Bronchial epithelial cell (primary cell): Measurements from ENCODE around the gene DROSHA. TPM values are rescaled to one million over a fixed set of nuclear protein-coding genes. Genes with fewer than 3 reads are reported as not detected.

Source experiments
- DNase-seq: peaks from one replicate; pipeline ENCODE4 v3.0.0-alpha.2; 2010; ENCODE audit warnings: low read depth
- FAIRE-seq: peaks from 2 replicates; lab custom pipeline; 2011; peaks lifted over from hg19 to GRCh38; lab: Jason Lieb, UNC
- H3K27me3 ChIP-seq: 2 replicates; pipeline ENCODE4 v1.5.1; 2011; ENCODE audit warnings: low read length; ENCODE audit not compliant: control insufficient read depth, insufficient read depth
- H3K36me3 ChIP-seq: 2 replicates; pipeline ENCODE4 v1.5.1; 2011; ENCODE audit warnings: low read length; ENCODE audit not compliant: control insufficient read depth, insufficient read depth
- H3K4me3 ChIP-seq: 2 replicates; pipeline ENCODE4 v1.5.1; 2011; ENCODE audit warnings: mild to moderate bottlenecking, low read depth, low read length, control low read depth
- total RNA-seq: library from RNA; depleted of rRNA; stranded (reverse); fragments of >200 nt; gene quantifications from 2 replicates; pipeline ENCODE4 v1.2.1, GENCODE V29; 2014
- TF ChIP-seq, protein P1 (sequence below): IDR thresholded peaks from 2 replicates; pipeline ENCODE4 v1.5.1; 2011; ENCODE audit warnings: mild to moderate bottlenecking, moderate library complexity, low read length, control low read depth, inconsistent platforms; ENCODE audit not compliant: insufficient read depth, severe bottlenecking

Gene DROSHA
- total RNA-seq, 1 donor from 2014 or later: 30.8 TPM

DNA sequence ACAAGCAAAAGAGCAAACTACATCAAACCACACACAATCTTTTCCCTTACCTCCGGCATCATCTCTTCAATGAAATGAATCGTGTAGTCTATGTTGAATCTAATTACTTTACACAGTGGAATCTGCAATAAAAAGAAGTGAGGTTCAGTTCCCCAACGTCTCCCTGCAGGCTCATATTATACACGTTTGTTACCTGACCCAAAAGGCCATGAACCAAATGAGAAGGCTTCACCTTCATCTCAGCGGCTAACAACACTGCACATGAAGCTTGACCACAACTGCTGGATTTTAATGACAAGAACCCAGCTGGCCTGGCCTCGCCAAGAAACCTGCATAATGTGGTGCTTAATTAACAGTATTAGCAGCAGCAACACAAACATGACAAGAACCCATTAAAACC lies 45.5 kb downstream of the DROSHA start:
- no peak for FAIRE-seq
- DNase-seq: no peak
- Histone ChIP-seq H3K4me3 (no peak overlapping the region), H3K27me3 (no peaks in the 10 kb centered on the region), H3K36me3 (peaks cover 7% of the 10 kb centered on the region)
- TF ChIP-seq, protein P1, sequence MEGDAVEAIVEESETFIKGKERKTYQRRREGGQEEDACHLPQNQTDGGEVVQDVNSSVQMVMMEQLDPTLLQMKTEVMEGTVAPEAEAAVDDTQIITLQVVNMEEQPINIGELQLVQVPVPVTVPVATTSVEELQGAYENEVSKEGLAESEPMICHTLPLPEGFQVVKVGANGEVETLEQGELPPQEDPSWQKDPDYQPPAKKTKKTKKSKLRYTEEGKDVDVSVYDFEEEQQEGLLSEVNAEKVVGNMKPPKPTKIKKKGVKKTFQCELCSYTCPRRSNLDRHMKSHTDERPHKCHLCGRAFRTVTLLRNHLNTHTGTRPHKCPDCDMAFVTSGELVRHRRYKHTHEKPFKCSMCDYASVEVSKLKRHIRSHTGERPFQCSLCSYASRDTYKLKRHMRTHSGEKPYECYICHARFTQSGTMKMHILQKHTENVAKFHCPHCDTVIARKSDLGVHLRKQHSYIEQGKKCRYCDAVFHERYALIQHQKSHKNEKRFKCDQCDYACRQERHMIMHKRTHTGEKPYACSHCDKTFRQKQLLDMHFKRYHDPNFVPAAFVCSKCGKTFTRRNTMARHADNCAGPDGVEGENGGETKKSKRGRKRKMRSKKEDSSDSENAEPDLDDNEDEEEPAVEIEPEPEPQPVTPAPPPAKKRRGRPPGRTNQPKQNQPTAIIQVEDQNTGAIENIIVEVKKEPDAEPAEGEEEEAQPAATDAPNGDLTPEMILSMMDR: no peak

DNA sequence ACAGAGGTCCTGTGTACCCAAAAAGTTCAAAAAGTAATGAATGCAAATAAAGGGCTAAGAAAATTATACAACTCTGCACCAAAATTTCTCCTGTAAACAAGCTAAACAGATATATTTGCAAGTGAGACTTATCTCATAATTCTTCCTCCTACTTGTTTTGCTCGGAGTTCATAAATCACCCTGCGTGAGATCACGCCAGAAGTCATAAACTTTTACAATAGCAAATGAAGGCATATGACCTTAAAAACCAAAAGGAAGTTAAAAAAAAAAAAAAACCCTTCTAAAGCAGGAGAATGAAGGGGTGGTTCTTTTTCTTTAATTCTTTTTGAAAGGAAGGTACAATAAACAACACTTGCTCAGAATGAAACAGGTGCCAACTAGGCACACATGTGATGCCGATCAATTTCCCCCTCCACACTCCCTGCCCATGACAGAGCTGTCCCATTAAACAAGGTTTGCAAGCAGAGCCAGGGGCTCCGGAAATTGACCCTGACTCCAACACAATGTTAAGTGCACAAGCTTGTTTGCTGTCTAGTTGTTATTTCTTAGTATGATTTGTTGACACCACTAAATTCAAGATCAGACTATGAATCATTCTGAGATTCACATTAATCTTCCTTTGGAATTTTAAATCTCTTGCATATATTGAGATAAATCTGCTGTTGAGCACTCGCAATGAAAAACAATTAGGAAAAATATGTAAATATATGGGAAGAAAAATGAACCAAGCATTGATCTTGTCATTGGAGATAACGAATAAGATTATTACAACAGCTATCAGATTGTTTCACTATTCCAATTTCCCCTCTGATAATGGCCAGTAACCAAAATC lies 46.3 kb downstream of the DROSHA start:
- DNase-seq: no peak
- FAIRE-seq: no peak
- Histone ChIP-seq H3K27me3 (no peaks in the 10 kb centered on the region), H3K4me3 (no peak overlapping the region), H3K36me3 (peaks cover 7% of the 10 kb centered on the region)
- TF ChIP-seq, protein P1: no peak

DNA sequence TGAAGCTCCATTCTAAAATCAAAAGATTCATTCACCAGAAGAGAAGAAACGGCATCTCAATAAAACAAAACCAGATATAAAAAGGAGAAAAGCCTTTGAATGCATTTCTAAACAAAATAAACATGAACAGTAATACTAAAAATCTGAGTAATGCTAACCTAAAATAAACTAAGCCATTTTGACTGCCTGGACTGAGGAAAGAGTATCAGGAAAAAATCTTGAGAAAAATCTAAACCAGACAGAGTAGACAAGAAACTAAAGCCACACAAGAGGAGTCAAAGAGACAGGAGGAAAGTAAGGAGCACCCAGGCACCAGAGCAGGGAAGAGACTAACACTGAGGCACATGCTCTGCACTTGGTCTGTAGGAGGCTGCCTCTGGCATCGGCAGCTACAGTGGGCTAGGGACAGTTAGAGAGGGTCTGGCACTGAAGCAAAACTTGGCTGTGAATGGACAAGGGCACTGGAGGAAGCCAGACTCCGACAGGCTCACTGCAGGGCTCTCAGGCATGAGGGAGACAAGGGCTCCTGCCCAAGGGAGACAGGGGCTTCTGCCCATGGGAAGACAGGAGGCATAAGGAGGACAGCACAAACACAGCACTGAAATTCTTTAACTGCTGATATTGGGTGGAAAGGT lies 50.2 kb downstream of the DROSHA start:
- no peak for DNase-seq
- Histone ChIP-seq H3K4me3 (no peak overlapping the region), H3K36me3 (peaks cover 4% of the 10 kb centered on the region), H3K27me3 (no peaks in the 10 kb centered on the region)
- TF ChIP-seq, protein P1: no peak
- FAIRE-seq: no peak

DNA sequence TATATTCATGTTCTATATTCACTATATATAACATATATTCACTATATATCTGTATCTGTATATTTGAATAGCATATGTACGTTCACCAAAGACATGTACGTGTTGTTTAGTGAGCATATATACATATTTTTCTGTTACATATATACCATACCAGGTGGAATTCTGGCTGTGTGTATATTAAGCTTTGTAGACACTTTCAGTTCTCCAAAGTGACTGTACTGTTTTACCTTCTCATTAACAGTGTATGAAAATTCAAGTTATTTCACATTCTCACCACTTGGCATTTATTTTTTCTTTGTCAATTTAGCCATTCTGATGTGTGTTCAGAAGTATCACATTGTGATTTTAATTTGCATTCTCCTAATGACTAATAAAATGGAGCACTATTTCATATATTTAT lies 52.2 kb downstream of the DROSHA start:
- H3K36me3 ChIP-seq: peaks cover 4% of the 10 kb centered on the region
- DNase-seq (no peak), FAIRE-seq (no peak)
- H3K27me3 ChIP-seq: no peaks in the 10 kb centered on the region
- TF ChIP-seq, protein P1: no peak
- no peak overlapping the region for H3K4me3 ChIP-seq

DNA sequence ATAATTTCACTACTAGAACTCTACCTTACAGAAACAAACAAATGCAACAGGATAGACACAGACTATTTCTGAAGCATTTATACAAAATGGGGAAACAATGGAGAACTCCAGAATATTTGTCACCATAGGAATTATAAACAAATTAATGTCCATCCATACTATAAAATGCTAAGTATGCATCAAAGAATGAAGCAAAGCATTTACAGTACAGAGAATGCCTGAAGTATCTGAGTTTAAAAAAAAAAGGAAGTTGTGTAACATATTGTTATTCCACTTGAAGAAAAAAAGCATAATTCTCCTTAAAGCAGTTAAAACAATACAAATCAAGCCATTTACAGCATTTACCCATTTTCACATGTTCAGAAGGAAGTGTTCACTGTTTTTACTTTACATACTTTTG lies 53.0 kb downstream of the DROSHA start:
- H3K27me3 ChIP-seq: no peaks in the 10 kb centered on the region
- DNase-seq (no peak), FAIRE-seq (no peak)
- H3K36me3 ChIP-seq: peaks cover 4% of the 10 kb centered on the region
- TF ChIP-seq, protein P1: no peak
- H3K4me3 ChIP-seq: no peak overlapping the region

DNA sequence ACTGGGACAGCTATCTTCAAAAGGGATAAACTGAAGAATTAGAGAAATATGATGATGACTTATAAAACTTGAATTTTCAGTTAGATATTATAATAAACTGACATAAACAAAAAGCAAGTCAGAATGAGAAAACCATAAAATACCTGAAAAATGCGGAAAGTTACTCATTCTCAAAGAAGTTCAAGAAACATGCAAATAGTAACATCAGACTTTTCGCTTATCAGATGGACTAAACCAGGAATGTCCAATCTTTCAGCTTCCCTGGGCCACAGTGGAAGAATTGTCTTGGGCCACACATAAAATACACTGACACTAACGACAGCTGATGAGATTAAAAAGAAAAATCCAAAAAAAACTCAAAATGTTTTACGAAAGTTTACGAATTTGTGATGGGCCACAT lies 53.9 kb downstream of the DROSHA start:
- H3K27me3 ChIP-seq: no peaks in the 10 kb centered on the region
- TF ChIP-seq, protein P1: no peak
- peaks cover 4% of the 10 kb centered on the region for H3K36me3 ChIP-seq
- FAIRE-seq: no peak
- no peak overlapping the region for H3K4me3 ChIP-seq
- no peak for DNase-seq
